ENCODE data around the gene HOXB5.

GRCh38 chr17:48593840-48594537, 410 bp upstream of the HOXB5 start:
- TF ChIP-seq CTCF (IDR thresholded peaks at IDR 0.05; ENCODE audit: low read depth, low read length, poor library complexity, severe bottlenecking) (peak; percentile 81), EZH2phosphoT487 (IDR thresholded peaks at IDR 0.05; ENCODE audit: borderline replicate concordance, low read length) (no peak)
